WI38 (cell line): Measurements from ENCODE around the gene TMEM175.
"Not testable (repeated sequence)": the region's sequence is repeated elsewhere in the genome, so short reads cannot be mapped to it uniquely, and the experiment has no call there.

Experiments
- H3K4me3 ChIP-seq: 2 replicates; pipeline ENCODE4 v1.5.1; 2011; ENCODE audit warnings: low read depth, mild to moderate bottlenecking, control low read depth, low read length
- TF ChIP-seq, protein P1 (sequence below): IDR thresholded peaks from 2 replicates; pipeline ENCODE4 v1.5.1; 2012; ENCODE audit warnings: low read depth, mild to moderate bottlenecking, control low read depth, low read length

TMEM175 gene

DNA sequence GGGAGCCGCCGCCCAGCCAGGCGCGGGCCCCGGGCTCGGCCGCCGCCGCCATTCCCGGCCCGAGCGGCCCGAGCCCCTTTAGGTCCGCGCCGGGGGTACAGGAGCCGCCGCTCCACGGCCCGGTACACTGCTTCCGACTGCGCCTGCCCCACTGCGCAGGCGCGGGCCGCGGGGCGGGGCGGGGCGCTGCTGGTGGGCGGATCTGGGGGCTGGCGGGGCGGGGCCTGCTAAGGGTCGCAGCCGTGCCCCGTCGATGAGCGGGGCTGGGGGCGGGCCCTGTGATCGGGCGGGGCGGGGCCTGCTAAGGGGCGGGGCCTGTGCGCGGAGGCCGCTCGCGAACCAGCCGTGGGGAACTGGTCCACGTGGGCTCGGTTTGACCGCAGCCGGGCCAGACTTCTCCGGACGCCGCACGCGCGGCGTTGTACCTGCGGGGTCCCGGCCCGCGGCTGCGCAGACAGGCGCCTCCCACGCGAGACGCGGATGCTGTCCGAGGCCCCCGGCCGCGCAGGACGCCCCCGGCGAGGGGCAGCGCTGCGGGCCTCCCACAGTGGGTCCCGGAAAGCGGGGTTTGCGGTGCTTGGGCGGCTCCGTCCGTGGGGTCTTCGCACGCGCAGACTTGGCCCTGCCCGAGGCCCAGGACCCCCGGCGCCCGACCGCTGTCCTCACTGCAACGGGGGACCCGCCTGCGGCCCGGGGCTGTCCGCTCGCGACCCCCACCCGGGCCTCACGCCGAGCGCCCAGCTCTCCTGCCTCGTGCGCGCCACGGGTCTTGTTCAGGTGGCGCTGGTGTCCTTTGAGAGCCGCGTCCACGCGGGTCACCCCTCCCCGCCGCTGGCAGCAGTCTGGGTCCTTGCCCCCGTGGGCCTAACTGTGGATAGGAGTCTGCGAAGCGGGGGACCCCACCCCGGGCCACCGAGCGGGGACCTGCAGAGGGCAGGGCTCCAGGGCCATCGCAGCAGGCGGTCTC lies 41.5 kb downstream of the TMEM175 start, which contains the start of gene DGKQ:
Gene DGKQ, minus strand, starts transcription at position 139 of the 967 bp plus-strand sequence. Its CDS starts 87 bp downstream, at position 52.
- TF ChIP-seq, protein P1, sequence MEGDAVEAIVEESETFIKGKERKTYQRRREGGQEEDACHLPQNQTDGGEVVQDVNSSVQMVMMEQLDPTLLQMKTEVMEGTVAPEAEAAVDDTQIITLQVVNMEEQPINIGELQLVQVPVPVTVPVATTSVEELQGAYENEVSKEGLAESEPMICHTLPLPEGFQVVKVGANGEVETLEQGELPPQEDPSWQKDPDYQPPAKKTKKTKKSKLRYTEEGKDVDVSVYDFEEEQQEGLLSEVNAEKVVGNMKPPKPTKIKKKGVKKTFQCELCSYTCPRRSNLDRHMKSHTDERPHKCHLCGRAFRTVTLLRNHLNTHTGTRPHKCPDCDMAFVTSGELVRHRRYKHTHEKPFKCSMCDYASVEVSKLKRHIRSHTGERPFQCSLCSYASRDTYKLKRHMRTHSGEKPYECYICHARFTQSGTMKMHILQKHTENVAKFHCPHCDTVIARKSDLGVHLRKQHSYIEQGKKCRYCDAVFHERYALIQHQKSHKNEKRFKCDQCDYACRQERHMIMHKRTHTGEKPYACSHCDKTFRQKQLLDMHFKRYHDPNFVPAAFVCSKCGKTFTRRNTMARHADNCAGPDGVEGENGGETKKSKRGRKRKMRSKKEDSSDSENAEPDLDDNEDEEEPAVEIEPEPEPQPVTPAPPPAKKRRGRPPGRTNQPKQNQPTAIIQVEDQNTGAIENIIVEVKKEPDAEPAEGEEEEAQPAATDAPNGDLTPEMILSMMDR: no peak
- peak within 1 kb of the TSS; percentile 77 for H3K4me3 ChIP-seq

GRCh38 chr4:974668-975067 lies 42.4 kb downstream of the TMEM175 start:
- TF ChIP-seq, protein P1: no peak
- H3K4me3 ChIP-seq: no peak overlapping the region

DNA sequence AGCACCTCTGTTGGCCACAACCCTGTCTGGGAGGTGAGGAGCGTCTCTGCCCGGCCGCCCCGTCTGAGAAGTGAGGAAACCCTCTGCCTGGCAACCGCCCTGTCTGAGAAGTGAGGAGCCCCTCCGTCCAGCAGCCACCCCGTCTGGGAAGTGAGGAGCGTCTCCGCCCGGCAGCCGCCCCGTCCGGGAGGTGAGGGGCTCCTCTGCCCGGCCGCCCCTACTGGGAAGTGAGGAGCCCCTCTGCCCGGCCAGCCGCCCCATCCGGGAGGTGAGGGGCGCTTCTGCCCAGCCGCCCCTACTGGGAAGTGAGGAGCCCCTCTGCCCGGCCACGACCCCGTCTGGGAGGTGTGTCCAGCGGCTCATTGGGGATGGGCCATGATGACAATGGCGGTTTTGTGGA lies 43.8 kb downstream of the TMEM175 start:
- not testable (repeated sequence) for H3K4me3 ChIP-seq

- TF ChIP-seq, protein P1: no peak
- H3K4me3 ChIP-seq: no peak overlapping the region
Observed at GRCh38 chr4:978957-979701, 46.9 kb downstream of the TMEM175 start.

GRCh38 chr4:982291-982690 lies 50.0 kb downstream of the TMEM175 start:
- TF ChIP-seq, protein P1: no peak
- no peak overlapping the region for H3K4me3 ChIP-seq

- TF ChIP-seq, protein P1: no peak
Observed at GRCh38 chr4:982814-983213, 50.6 kb downstream of the TMEM175 start.

GRCh38 chr4:984336-985054 lies 52.2 kb downstream of the TMEM175 start:
- H3K4me3 ChIP-seq: peak overlapping the region; percentile 44
- TF ChIP-seq, protein P1: no peak

More at GRCh38 chr4:982814-983213, 50.6 kb downstream of the TMEM175 start:
- H3K4me3 ChIP-seq: no peak overlapping the region
